HepG2 (cell line): ENCODE data around the gene KRT17.

ENCODE experiments used
- MAFF ChIP-seq: IDR thresholded peaks from 2 replicates; pipeline ENCODE4 v1.6.1; 2011; ENCODE audit warnings: low read depth, low read length, improper control_type of control experiment
- NR3C1 ChIP-seq: sonication (generic); formaldehyde crosslinking; IDR thresholded peaks from 2 replicates; pipeline ENCODE4 v1.4.0; 2020; ENCODE audit warnings: missing genetic modification reagents
- ZFP41 ChIP-seq: sonication (generic); formaldehyde crosslinking; IDR thresholded peaks from 2 replicates; pipeline ENCODE4 v1.4.0; 2020; ENCODE audit warnings: mild to moderate bottlenecking, missing genetic modification reagents, borderline replicate concordance
- ZFY ChIP-seq: sonication (generic); formaldehyde crosslinking; IDR thresholded peaks from 2 replicates; pipeline ENCODE4 v1.4.0; 2020; ENCODE audit warnings: missing genetic modification reagents
- ZNF24 ChIP-seq: fragments of 450-650 bp; IDR thresholded peaks from 2 replicates; pipeline ENCODE4 v1.6.1; 2017; ENCODE audit warnings: antibody characterized with exemption, mild to moderate bottlenecking
- ZSCAN29 ChIP-seq: sonication (generic); formaldehyde crosslinking; conservative IDR thresholded peaks from 2 replicates; pipeline ENCODE4 v1.4.0; 2020; ENCODE audit warnings: mild to moderate bottlenecking, missing genetic modification reagents

DNA sequence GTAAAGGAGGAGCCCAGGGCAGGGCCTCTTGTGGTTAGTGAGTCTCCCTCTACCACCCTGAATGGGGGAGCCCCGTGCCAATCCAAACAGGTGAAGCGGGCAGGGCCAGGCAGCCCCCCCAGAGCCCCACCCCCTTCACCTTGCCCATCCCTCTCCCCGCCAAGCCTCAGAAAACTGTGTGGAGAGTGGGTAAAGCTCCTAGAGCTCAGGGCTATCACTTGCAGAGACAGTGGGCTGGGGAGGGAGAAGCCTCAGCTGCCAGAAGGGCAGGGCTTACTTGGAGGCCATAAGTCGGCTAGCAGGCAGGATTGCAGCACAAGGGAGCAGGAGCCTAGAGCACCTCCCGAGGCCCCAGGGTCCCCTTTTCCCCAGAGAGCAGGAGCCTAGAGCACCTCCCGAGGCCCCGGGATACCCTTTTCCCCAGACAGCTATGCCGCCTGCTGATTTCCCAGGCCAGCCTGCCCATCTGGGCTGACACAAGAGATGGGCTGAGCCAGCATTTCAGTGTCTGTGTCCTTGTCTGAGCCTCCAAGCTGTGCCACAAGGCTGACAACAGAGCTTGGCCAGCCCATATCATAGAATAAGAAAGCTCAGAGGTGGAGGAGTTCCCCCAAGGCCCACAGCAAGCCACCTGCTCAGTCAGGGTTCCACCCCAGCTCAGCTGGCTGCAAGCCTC lies 30.9 kb downstream of the KRT17 start:
- TF ChIP-seq ZNF24 (no peak), MAFF (no peak), NR3C1 (CRISPR knock-in tag) (no peak), ZFY (CRISPR knock-in tag) (no peak), ZFP41 (no peak), ZSCAN29 (CRISPR knock-in tag) (no peak)
